ENCODE data around the gene IRX2.

DNA sequence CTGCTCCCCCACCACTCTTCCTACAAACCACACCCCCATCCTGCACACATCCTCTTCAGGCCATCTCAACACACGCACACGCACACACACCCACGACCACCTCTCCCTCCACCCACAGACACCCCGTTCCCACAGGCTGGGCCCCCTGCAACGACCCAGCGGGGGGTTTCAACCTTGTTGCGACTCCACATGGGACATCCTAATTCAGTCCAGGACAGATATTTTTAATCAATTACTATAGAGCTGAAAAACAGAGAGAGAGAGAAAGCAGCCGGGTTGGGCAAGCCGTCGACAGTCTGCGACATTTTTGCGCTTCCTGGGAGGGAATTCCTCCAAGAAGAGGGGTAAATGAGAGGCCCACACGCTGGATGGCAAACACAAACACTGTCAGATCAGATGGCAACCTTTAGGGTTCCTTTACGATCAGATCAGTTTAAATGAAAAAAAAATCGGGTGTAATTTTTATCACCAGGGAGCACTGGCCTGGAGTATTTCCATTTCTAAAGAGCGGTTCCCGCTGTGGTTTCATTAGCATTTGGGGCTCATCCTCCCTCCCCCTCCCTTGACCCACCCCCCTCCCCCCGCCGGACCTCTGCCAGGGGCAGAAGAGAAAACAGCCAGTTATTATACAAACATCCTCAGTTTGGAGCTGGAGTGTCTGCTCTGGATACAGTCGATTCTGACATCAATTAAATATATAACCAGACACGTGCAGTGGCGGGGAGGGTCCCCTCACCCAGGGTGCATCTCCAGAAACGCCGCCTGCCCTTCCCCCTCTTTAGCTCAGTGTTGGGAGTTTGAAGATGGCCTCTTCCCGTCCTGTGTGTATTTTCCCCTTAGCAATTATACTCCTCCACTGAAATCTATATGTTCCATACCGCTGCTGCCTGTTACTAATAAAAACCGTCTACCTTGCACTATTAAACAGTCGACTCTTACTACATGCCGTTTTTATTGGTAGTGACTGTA lies 2.3 kb upstream of the IRX2 start:
- TF ChIP-seq, protein P1, sequence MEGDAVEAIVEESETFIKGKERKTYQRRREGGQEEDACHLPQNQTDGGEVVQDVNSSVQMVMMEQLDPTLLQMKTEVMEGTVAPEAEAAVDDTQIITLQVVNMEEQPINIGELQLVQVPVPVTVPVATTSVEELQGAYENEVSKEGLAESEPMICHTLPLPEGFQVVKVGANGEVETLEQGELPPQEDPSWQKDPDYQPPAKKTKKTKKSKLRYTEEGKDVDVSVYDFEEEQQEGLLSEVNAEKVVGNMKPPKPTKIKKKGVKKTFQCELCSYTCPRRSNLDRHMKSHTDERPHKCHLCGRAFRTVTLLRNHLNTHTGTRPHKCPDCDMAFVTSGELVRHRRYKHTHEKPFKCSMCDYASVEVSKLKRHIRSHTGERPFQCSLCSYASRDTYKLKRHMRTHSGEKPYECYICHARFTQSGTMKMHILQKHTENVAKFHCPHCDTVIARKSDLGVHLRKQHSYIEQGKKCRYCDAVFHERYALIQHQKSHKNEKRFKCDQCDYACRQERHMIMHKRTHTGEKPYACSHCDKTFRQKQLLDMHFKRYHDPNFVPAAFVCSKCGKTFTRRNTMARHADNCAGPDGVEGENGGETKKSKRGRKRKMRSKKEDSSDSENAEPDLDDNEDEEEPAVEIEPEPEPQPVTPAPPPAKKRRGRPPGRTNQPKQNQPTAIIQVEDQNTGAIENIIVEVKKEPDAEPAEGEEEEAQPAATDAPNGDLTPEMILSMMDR (IDR thresholded peaks at IDR 0.05): no peak
- TF ChIP-seq EP300 (IDR thresholded peaks at IDR 0.05): no peak

All from ovary (tissue), 3 donors.